ENCODE data around the gene GOLPH3.

GRCh38 chr5:32096891-32097595 is 77.1 kb downstream of the GOLPH3 start:
- TF ChIP-seq CTCF (IDR thresholded peaks at IDR 0.05), result no peak
- TF ChIP-seq POLR2A (IDR thresholded peaks at IDR 0.05), result no peak
